Naive thymus-derived CD8-positive, alpha-beta T cell (primary cell): Measurements from ENCODE around the gene C1QTNF4. TPM values are rescaled to one million over a fixed set of nuclear protein-coding genes. Genes with fewer than 3 reads are reported as not detected.
"Not testable (repeated sequence)": the region's sequence is repeated elsewhere in the genome, so short reads cannot be mapped to it uniquely, and the experiment has no call there.

ENCODE experiments used
- ATAC-seq, 2 donors: fragments of 150-1000 bp; cut with Tn5 transposase in 1 of 2; sonication (Bioruptor Pico), chemical (Tn5 transposase) in 1 of 2; 1 replicate in 1 of 2; 2 replicates in 1 of 2; pipeline ENCODE4 v1.10.0; 2021; ENCODE audit warnings: mild to moderate bottlenecking in 2 of 2, moderate library complexity in 2 of 2
- POLR2A ChIA-PET: fragments of 350-600 bp; sonication (Branson Sonifier 250); formaldehyde crosslinking; loops from one replicate; lab custom pipeline; 2021; ENCODE audit warnings: antibody characterized with exemption; lab: Charles Lee
- DNase-seq, 10 donors: peaks; one replicate each; pipeline versions ENCODE4 v3.0.0 to v3.0.0-alpha.2; 2020 to 2022
- H3K27ac Mint-ChIP-seq, 10 donors: one replicate each; pipeline ENCODE4 v1.8.0; 2020 to 2022; ENCODE audit warnings: mild to moderate bottlenecking in 10 of 10, mixed read lengths in 10 of 10, moderate library complexity in 4 of 10, inconsistent platforms in 1 of 10
- H3K27me3 Mint-ChIP-seq, 5 donors: one replicate each; pipeline ENCODE4 v1.8.0; 2021 to 2022; ENCODE audit warnings: mixed read lengths in 5 of 5
- H3K36me3 Mint-ChIP-seq, 3 donors: one replicate each; pipeline ENCODE4 v1.8.0; 2020 to 2022; ENCODE audit warnings: mixed read lengths in 3 of 3, mild to moderate bottlenecking in 2 of 3, inconsistent platforms in 1 of 3
- H3K4me1 Mint-ChIP-seq, 4 donors: one replicate each; pipeline ENCODE4 v1.8.0; 2021 to 2022; ENCODE audit warnings: mixed read lengths in 4 of 4
- H3K4me3 Mint-ChIP-seq, 10 donors: one replicate each; pipeline ENCODE4 v1.8.0; 2020 to 2022; ENCODE audit warnings: mild to moderate bottlenecking in 10 of 10, mixed read lengths in 10 of 10, moderate library complexity in 6 of 10, inconsistent platforms in 1 of 10
- H3K9me3 Mint-ChIP-seq, 9 donors: one replicate each; pipeline ENCODE4 v1.8.0; 2020 to 2022; ENCODE audit warnings: mixed read lengths in 9 of 9, mild to moderate bottlenecking in 3 of 9, inconsistent platforms in 1 of 9, moderate library complexity in 1 of 9
- polyA plus RNA-seq, 3 donors: library from polyadenylated mRNA; unstranded; fragments of 300-500 nt; fragmentation: Illumina TruSeq; gene quantifications; one replicate each; pipeline ENCODE4 v1.2.3, GENCODE V29; 2021
- total RNA-seq, 8 experiments: library from RNA in 2 of 8; stranded (reverse) in 2 of 8; gene quantifications; one replicate each; pipeline ENCODE4 v1.2.3 and lab custom pipeline; 2021 to 2026

C1QTNF4 gene
- total RNA-seq (1 to 10 TPM in 1 of 2 experiments, under 1 TPM in 1; 0.91 to 1.2 TPM), polyA plus RNA-seq (under 1 TPM in 1 of 3 donors, not detected in 2; 0.22 TPM), total RNA-seq (lab: John Stamatoyannopoulos, UW) (0 to 0.26 (median 0.04) reads per million in 6 experiments)

DNA sequence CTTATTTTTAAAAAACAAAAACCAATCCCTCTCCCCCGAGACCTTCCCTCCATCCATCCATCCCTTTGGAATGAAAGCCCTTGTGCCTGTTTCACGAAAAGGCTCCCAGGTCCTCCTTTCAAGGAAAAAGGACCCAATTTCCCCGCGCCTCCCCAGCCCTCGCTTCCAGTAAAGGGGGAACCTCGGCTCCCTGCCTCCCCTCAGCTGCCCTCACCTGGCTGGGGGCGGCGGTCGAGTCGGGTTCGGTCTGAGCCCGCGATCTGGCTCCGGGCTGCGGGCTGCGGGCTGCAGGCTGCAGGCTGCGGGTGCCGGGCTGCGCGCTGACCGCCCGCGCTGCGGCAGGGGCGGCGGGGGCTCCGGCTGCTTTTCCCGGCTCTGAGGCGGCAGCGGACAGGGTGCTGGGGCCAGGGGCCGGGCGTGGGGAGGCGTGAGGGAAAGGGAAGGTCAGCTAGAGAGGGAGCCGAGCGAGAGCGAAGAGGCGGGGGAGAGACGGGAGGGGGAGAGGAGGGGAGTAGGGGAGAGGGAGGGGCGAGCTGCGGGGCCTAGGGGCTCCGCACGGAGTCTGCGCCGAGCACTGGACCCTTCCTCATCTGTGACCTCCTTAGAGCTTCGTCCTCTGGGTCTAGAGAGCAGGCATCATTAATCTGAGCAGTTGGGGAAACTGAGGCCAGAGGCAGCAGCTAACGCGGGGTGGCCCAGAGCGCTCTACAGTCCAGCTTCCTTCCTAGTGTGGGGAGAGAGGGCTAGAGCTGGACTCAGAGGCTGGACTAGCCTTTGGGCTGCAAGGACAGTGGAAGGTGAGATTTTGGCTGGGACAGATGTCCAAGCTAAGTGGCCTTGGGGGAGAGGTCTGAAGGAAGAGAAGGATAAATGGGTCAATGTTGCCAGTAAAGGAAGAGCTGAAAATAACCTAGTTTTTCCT lies at the start of gene C1QTNF4:
Gene C1QTNF4, minus strand, starts transcription at position 478 of the 922 bp plus-strand sequence. CDS start 3,601 bp downstream, outside the sequence.
- peaks cover 0 to 3% (median 0%) of the 10 kb centered on the region in 3 donors for H3K36me3 Mint-ChIP-seq
- H3K27me3 Mint-ChIP-seq = peaks cover 13 to 45% (median 31%) of the 10 kb centered on the region in 5 donors
- H3K4me3 Mint-ChIP-seq = peak within 1 kb of the TSS in 4 of 10 donors; percentile 7 to 45 (median 30)
- DNase-seq (no peak), ATAC-seq (peak; percentile 33)
- POLR2A ChIA-PET = no interaction called here
- H3K9me3 Mint-ChIP-seq = no peaks in the 10 kb centered on the region
- H3K27ac Mint-ChIP-seq = peak within 1 kb of the TSS in 3 of 10 donors; percentile 3 to 65 (median 60)
- H3K4me1 Mint-ChIP-seq = peaks cover 6 to 25% (median 13%) of the 10 kb centered on the region in 4 donors

DNA sequence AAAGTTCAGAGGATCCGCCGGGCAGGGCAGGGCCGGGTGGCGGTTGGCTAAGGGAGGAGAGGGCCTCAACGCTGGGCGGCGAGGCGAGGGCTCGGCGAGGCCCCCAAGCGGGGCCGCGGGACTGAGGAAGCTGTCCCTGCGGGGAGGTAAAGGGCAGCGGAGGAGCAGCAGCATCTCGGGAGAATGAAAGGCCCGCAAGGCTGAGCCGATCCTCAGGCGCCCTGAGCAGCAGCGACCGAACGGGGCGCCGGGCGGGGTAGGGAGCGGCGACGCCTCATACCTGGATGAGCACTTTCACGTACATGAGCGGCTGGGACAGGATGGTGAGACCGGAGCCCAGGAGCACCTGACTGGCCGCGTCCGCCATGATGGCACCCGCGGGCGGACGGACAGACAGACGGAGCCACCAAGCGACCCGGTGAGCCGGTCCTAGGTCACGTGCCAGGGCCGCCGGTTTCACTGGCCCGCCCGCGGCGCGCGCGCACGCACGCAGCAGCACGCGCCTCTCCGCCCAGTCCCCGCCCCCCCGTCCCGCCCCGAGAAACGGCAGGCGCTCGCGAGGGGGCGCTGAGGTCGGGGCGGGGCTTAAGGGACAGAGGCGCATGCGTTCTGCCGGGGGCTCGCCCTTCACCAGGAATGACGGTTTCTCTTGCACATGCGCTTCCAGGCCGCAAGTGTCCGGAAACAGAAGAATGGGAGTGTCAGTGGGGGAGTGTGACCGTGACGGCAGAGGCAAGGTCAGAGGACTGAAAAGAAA lies 48.1 kb upstream of the C1QTNF4 start, which contains the start of gene MTCH2:
Gene MTCH2, minus strand, starts transcription at position 461 of the 757 bp plus-strand sequence. Its CDS starts 94 bp downstream, at position 367.
- peak; percentile 85 to 88 for ATAC-seq
- H3K27ac Mint-ChIP-seq = peak within 1 kb of the TSS; percentile 83 to 99 (median 98)
- POLR2A ChIA-PET = interaction anchor here (0.6 to 1.6 kb wide), 4 partner anchors 51 to 125 kb away, joined by 3 to 8 read pairs (median 4); partner anchors contain the start of genes CELF1 and FNBP4

GRCh38 chr11:47641600-47642098 lies 47.4 kb upstream of the C1QTNF4 start:
- Mint-ChIP-seq H3K36me3 (peaks cover 0 to 26% (median 6%) of the 10 kb centered on the region in 3 donors), H3K4me3 (peak overlapping the region; percentile 88 to 99 (median 92)), H3K4me1 (peaks cover 9 to 35% (median 24%) of the 10 kb centered on the region in 4 donors), H3K9me3 (no peaks in the 10 kb centered on the region), H3K27me3 (no peaks in the 10 kb centered on the region), H3K27ac (peak overlapping the region; percentile 81 to 98 (median 97))
- no peak for DNase-seq
- POLR2A ChIA-PET = interaction anchor here (0.6 to 0.9 kb wide), 3 partner anchors 51 to 122 kb away, joined by 3 to 4 read pairs (median 3); no protein-coding TSS in a partner anchor
- ATAC-seq = no peak

More for the DNA sequence above, 48.1 kb upstream of the C1QTNF4 start, which contains the start of gene MTCH2:
- H3K4me1 Mint-ChIP-seq = peaks cover 9 to 35% (median 24%) of the 10 kb centered on the region in 4 donors
- peak within 1 kb of the TSS; percentile 88 to 99 (median 94) for H3K4me3 Mint-ChIP-seq
- peaks cover 0 to 21% (median 6%) of the 10 kb centered on the region in 3 donors for H3K36me3 Mint-ChIP-seq
- no peaks in the 10 kb centered on the region for H3K9me3 Mint-ChIP-seq
- peak; percentile 93 to 97 (median 95) for DNase-seq
- H3K27me3 Mint-ChIP-seq = no peaks in the 10 kb centered on the region

DNA sequence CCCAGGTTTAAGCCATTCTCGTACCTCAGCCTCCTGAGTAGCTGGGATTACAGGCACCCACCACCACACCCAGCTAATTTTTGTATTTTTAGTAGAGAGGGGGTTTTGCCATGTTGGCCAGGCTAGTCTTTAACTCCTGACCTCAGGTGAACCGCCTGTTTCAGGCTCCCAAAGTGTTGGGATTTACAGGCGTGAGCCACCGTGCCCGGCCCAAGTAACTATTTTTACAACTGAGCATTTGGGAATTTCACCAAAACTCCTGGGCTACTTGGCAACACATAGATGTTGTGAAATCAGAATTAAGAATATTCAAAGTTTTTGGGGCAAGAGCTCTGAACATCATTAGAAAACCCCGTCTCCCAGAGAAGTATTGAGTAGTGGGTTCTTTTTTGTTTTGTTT lies 46.3 kb upstream of the C1QTNF4 start:
- ATAC-seq, H3K9me3 Mint-ChIP-seq, DNase-seq, H3K27me3 Mint-ChIP-seq: not testable (repeated sequence)
- POLR2A ChIA-PET = interaction anchor here (1.2 kb wide), 1 partner anchor 22 kb away, joined by 3 read pairs; no protein-coding TSS in a partner anchor
- H3K27ac Mint-ChIP-seq = peak overlapping the region in 4 of 10 donors; percentile 21 to 96 (median 46)
- H3K4me3 Mint-ChIP-seq = peak overlapping the region in 8 of 10 donors; percentile 88 to 99 (median 93)
- peaks cover 8 to 35% (median 24%) of the 10 kb centered on the region in 4 donors for H3K4me1 Mint-ChIP-seq
- peaks cover 0 to 35% (median 6%) of the 10 kb centered on the region in 3 donors for H3K36me3 Mint-ChIP-seq

GRCh38 chr11:47636331-47636730 lies 42.1 kb upstream of the C1QTNF4 start:
- ATAC-seq, POLR2A ChIA-PET, H3K27ac Mint-ChIP-seq, H3K27me3 Mint-ChIP-seq, H3K4me3 Mint-ChIP-seq, H3K9me3 Mint-ChIP-seq, DNase-seq: not testable (repeated sequence)
- peaks cover 4 to 18% (median 13%) of the 10 kb centered on the region in 4 donors for H3K4me1 Mint-ChIP-seq
- H3K36me3 Mint-ChIP-seq = peaks cover 0 to 74% (median 22%) of the 10 kb centered on the region in 3 donors

GRCh38 chr11:47631473-47631872 lies 37.3 kb upstream of the C1QTNF4 start:
- H3K27ac Mint-ChIP-seq = peak overlapping the region in 1 of 10 donors; percentile 39
- POLR2A ChIA-PET = no interaction called here
- no peaks in the 10 kb centered on the region for H3K9me3 Mint-ChIP-seq

GRCh38 chr11:47628026-47628425 lies 33.8 kb upstream of the C1QTNF4 start:
- H3K27ac Mint-ChIP-seq = no peak overlapping the region
- H3K9me3 Mint-ChIP-seq = no peaks in the 10 kb centered on the region
- H3K4me3 Mint-ChIP-seq = no peak overlapping the region
- no peaks in the 10 kb centered on the region for H3K27me3 Mint-ChIP-seq
- DNase-seq (no peak), ATAC-seq (no peak)
- H3K36me3 Mint-ChIP-seq = peaks cover 8 to 88% (median 29%) of the 10 kb centered on the region in 3 donors
- POLR2A ChIA-PET = no interaction called here
- no peaks in the 10 kb centered on the region for H3K4me1 Mint-ChIP-seq

More at GRCh38 chr11:47631473-47631872, 37.3 kb upstream of the C1QTNF4 start:
- no peaks in the 10 kb centered on the region for H3K27me3 Mint-ChIP-seq
- H3K4me1 Mint-ChIP-seq = no peaks in the 10 kb centered on the region
- no peak for DNase-seq
- H3K36me3 Mint-ChIP-seq = peaks cover 4 to 91% (median 36%) of the 10 kb centered on the region in 3 donors
- no peak for ATAC-seq
- H3K4me3 Mint-ChIP-seq = no peak overlapping the region

DNA sequence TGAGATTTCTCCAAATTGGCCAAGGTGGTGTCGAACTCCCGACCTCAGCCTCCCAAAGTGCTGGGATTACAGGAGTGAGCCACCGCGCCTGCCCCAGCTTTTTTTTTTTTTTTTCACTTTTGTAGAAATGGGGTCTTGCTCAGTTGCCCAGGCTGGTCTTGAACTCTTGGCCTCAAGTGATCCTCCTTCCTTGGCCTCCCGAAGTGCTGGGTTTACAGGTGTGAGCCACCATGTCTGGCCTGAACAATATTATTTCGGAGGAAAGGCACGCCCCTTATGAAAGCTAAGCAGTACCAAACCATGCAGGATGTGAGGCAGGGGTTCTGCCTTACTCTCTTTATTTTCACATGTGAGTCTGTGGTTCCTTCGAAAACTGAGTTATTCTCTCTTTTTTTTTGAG lies 32.0 kb upstream of the C1QTNF4 start:
- Mint-ChIP-seq H3K27ac (no peak overlapping the region), H3K36me3 (peaks cover 8 to 86% (median 24%) of the 10 kb centered on the region in 3 donors)

DNA sequence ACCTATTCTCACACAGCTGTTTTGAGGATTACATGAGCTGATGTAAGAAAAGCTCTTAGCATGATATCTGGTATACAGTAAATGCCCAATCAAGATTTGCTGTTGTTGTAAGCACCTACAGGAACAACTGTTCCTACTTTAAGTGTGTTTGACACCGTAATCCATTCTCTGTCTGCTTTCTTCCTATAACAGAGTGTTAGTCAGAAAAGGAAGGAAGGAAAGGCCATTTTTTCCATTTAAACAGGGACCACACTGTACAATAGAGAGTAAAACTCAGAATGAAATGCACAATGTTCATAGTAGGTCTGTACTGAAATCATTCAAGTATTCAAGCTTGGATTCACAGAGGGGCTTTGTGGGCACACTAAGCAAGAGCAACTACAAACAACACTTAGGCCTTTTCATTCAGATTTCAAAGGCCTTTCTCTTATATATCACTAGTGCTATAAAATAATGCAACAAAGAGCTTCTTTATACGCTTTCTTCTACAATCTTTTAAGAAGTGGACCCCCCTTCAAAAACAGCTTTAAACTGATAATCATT lies 26.7 kb upstream of the C1QTNF4 start:
- DNase-seq (no peak), ATAC-seq (no peak)
- H3K27ac Mint-ChIP-seq = peak overlapping the region in 1 of 10 donors; percentile 34
- no peak overlapping the region for H3K4me3 Mint-ChIP-seq
- POLR2A ChIA-PET = interaction anchor here (0.6 kb wide), 1 partner anchor 38 kb away, joined by 3 read pairs; no protein-coding TSS in a partner anchor
- peaks cover 4 to 74% (median 7%) of the 10 kb centered on the region in 3 donors for H3K36me3 Mint-ChIP-seq
- no peaks in the 10 kb centered on the region for H3K27me3 Mint-ChIP-seq
- peaks cover 0 to 4% (median 0%) of the 10 kb centered on the region in 4 donors for H3K4me1 Mint-ChIP-seq
- H3K9me3 Mint-ChIP-seq = no peaks in the 10 kb centered on the region

More for the DNA sequence above, 32.0 kb upstream of the C1QTNF4 start:
- H3K27me3 Mint-ChIP-seq = no peaks in the 10 kb centered on the region
- H3K9me3 Mint-ChIP-seq = no peaks in the 10 kb centered on the region
- no peaks in the 10 kb centered on the region for H3K4me1 Mint-ChIP-seq
- ATAC-seq (no peak), DNase-seq (no peak)
- no peak overlapping the region for H3K4me3 Mint-ChIP-seq
- POLR2A ChIA-PET = interaction anchor here (0.6 kb wide), 1 partner anchor 47 kb away, joined by 3 read pairs; no protein-coding TSS in a partner anchor

GRCh38 chr11:47617417-47617809 lies 23.2 kb upstream of the C1QTNF4 start:
- peaks cover 0 to 5% (median 0%) of the 10 kb centered on the region in 4 donors for H3K4me1 Mint-ChIP-seq
- POLR2A ChIA-PET = no interaction called here
- H3K27me3 Mint-ChIP-seq = no peaks in the 10 kb centered on the region
- H3K36me3 Mint-ChIP-seq = peaks cover 0 to 51% (median 2%) of the 10 kb centered on the region in 3 donors
- no peak overlapping the region for H3K27ac Mint-ChIP-seq
- DNase-seq = no peak
- no peaks in the 10 kb centered on the region for H3K9me3 Mint-ChIP-seq
- no peak for ATAC-seq
- no peak overlapping the region for H3K4me3 Mint-ChIP-seq

- ATAC-seq (no peak), DNase-seq (peak in 1 of 10 donors; percentile 6)
- Mint-ChIP-seq H3K27me3 (no peaks in the 10 kb centered on the region), H3K9me3 (no peaks in the 10 kb centered on the region), H3K4me3 (no peak overlapping the region), H3K36me3 (peaks cover 0 to 46% (median 2%) of the 10 kb centered on the region in 3 donors), H3K27ac (no peak overlapping the region), H3K4me1 (peaks cover 0 to 5% (median 0%) of the 10 kb centered on the region in 4 donors)
- POLR2A ChIA-PET = interaction anchor here (0.7 to 0.8 kb wide), 2 partner anchors 16 to 347 kb away, joined by 3 to 4 read pairs; partner anchors contain the start of gene MADD
Measured at GRCh38 chr11:47616726-47617416, 22.7 kb upstream of the C1QTNF4 start.
